HG02840 (cell line): ENCODE results near the gene DLEU7.

Experiments used
- ATAC-seq: cut with Tn5 transposase; IDR thresholded peaks from one replicate; pipeline ENCODE4 v1.9.1; 2021; ENCODE audit warnings: mild to moderate bottlenecking, moderate library complexity, moderate number of reproducible peaks; ENCODE audit not compliant: unreplicated experiment, low FRiP score

DLEU7 gene

DNA sequence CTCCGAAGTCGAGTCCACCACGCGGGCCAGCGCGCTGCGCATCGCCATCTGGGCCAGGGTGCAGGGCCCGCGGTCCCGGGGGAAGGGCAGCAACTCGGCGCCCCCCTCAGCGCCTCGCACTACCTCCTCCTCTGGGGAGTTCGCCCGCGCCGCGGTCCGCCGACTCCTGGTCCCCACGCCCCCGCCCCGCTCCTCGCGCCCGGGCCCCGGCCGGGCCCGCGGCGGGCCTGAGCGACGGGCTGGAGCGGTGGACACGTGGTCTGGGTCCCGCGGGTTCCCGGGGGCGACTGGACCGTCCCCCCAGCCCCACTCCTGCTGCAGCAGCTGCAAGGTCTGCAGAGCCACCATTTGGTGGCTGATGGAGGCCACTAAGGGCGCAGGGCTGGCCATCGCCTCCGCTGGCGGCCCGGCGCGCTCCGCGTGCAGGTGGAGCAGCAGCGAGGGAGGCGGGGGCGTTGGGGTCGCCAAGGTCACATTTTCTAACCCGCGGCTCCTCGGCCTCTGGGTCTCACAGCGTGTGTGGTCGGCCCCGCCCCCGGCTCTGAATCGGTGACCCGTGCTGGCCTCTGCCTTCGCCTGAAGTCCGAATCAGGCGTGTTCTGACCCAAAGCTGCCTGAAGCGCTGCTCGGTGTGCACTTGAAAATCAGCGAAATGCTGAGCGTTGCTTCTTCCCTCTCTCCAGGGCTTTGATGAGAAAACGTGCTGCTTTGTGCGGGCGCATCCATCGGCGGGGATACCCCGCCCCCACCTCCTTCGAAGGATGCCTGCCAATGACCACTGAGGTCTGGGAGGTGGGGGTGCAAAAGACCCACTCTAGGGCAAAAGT lies at the start of gene DLEU7:
Gene DLEU7, minus strand, starts transcription at position 436 of the 827 bp plus-strand sequence. Its CDS starts 46 bp downstream, at position 390.
- ATAC-seq: no peak

DNA sequence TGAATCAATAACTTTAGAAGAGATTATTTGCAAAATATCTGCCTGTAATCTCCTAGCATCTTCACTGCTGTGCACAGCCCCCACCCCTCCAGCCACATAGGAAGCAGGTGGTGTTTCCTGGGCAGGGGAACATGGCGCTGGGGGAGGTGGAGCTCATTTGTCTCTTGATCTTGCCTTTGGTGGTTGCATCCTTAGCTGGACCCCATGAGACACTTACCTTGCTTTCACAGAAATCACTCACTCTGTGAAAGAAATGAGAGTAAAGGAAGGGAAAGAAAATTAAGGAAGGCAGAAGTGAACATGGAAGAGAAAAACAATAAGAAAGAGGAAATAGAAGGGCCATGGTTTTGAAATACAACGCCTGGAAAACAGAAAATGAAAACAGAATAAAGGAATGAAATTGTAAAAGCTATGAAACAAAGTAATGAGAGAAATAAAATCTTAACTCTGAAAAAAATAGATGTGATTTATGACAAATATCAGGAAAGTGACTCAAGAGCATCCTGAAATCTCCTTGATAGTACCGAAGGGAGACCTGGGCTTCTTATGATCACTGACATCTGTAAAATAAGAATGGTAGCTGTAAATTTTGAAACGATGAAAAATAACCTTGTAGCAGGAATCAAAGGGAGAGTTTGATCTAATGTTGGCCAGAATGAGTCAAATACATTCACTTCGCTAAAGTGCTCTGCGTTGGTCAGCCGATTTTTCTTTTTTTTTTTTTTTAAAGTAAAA lies 48.9 kb upstream of the DLEU7 start:
- no peak for ATAC-seq

DNA sequence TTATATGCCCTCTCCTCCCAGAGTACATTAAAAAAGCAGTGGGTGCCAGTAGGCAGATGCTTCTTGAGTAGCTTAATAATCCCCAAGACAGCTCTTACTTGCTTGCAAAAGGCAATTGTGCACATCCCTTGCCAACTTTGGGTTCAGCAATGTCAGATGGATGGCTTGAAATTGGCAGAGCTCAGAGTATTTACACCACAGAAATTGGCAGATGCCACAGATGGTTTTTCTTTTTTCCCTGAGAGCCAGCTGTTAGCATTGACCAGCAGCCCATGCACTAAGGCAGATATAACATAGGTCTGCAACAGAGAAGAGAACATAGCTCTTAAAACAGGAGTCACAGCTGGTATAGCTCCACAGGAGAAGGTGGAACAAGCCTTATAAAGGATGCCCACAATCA lies 47.7 kb upstream of the DLEU7 start:
- no peak for ATAC-seq

DNA sequence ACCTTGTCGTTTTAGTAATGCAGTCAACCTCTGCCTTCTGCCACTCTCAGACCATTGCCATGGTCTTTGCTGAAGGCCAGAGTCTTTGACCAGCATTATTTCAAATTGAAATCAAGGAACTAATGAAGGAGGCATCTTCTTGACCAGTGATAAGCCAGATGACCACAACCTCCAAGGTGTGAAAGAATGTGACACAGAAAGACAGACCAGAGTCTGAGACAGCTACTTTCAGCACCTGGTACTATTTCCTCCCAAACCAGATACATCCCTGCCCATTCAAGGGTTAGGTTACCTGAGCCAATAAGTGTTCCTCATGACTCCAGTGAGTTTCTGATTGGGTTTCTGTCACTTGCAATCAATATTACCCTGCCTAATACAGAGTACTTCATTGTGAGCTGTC lies 45.8 kb upstream of the DLEU7 start:
- no peak for ATAC-seq

DNA sequence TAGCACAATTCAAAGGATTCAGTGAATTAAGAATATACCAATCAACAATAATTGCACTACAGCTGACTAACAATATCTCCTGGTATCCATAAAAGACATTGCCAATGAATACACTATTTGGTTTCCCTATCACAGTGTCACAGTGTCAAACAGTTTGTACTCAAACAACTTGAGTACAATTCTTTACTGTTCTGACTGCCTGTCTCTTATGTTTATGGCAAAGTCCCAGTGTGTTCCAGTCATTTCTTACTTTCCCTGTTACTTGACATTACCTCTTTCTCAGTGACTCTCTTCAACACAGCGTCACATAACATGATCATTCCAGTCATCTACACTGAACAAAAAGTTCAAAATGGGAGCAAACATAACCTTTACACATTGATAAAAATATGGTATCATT lies 44.9 kb upstream of the DLEU7 start:
- no peak for ATAC-seq

DNA sequence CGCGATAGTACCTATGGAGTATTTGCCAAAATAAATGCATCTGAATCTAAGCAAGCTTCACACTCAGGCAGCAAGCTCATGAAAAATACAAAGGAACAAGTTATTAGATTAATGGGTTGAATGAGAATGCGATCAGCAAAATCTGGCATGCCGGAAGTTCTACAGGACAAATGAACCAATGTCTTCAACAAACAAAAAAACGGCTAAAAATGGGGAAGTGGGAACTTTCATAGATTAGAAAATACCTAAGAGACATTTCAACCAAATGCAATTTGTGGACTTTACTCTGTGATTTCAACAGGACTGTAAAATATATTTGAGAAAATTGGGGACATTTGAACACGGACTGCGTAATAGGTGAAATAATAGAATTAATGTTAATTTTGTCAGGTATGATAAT lies 43.7 kb upstream of the DLEU7 start:
- no peak for ATAC-seq

DNA sequence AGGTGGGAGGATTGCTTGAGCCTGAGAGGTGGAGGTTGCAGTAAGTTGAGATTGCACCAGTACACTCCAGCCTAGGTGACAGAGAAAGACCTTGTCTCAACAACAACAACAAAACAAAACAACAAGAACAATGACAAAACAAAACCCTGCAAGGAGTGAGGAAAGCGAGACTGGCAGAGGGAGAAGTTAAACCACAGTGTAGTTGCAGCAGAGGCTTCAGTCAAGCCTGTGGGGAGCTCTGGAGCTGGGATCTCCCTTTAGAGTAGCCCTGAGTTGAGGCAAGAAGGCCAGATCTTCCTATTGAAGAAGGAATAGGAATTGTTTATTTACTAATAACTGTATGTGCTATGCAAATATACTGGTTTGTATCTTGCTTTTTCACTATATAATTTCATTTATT lies 40.8 kb upstream of the DLEU7 start:
- no peak for ATAC-seq

DNA sequence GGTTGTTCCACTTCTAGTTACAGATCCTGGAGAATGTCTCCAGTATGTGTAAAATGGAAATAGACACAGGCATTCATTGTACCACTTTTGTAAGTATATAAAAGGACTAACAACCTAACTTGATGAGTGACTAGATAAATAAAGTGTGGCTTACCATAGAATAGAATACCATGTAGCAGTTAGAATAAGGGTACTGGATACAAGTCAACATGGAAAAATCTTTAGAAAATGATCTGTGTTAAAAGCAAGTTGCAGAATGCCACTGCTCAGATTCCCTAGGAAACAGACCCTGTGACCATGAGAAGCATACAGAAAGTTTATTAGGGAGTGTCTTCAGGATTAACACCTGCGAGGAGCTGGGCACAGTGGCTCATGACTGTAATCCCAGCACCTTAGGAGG lies 40.2 kb upstream of the DLEU7 start:
- ATAC-seq: no peak

DNA sequence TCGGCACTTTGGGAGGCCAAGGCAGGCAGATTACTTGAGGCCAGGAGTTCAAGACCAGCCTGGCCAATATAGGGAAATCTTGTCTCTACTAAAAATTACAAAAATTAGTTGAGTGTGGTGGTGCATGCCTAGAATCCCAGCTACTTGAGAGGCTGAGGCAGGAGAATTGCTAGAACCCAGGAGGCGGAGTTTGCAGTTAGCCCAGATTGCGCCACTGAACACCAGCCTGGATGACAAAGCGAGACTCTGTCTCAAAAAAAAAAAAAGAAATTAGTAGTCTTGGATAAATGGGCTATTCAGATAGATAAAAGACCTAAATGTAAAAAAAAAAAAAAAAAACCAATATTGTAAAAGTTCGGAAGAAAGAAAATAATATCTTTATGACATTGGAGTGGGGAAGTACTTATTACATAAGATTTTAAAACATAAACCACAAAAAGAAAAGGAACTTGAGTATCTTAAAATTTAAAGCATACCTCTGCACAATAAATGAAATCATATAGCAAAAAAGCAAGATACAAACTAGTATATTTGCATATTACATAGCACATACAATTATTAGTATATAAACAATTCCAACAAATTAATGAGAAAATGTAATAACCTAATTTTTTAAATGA lies 39.4 kb upstream of the DLEU7 start:
- no peak for ATAC-seq

DNA sequence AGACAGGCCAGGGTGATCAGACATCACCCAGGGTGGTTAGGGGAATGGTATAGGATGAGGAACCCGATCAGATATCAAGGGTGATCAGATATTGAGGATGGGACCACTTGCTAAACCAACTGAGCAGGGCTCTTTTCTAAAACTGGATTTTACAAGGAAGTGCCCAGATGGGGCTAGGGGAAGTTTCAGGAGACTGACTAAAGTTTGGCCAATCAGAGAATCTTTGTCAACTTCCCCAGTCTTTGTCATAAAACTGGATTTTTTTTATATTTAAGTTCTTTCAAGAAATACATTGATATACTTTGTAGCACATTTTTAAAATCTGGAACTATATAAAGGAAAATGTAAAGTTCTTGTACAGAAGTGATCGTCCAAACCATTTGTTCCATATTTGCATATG lies 30.5 kb upstream of the DLEU7 start:
- no peak for ATAC-seq

DNA sequence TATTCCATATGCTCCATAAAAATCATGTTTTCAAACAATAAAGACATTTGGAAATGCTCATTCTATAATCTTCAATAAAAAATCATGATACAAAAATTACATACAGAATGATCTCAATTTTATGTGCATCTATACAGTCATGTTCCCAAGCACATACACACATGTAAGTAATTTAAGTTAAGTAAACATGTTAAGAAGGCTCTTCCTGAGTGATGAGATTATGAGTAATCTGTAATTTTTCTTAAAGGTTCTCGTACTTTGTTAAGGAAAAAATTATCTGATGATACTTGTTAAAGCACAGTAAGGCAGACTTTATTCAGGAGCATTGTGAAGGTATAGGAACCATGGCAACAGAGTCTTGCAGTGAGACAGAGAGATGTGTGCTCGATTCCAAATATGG lies 30.0 kb upstream of the DLEU7 start:
- no peak for ATAC-seq

DNA sequence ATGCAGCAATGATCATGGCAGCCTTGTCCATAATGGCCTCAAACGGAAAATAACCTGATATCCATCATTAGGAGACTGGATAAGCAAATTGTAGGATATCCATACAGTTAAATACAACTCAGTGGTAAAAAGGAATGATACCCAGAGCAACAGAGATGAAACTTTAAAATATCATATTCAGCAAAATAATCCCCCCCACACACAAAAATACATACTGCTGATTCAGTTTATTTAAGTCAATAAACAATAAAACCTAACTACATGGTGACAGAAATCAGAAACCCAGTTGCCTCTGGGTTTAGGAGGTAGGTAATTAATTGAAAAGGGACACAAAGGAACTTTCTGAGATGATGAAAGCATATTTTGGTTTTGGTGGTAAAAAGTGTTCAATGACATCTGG lies 27.9 kb upstream of the DLEU7 start:
- no peak for ATAC-seq

DNA sequence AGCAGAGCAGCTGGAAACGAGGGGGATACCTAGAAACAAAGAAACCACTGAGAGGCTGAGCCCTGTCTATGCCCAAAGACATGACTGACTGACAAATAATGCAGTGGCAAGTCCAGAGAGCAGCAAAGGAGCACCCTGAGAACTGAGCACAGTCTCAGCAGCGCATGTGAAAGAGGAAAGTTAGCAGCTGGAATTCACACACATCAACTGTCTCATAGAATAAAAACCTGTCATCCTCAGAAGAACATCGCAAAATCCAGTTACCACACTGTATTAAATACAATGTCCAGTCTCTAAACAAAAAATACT lies 24.1 kb upstream of the DLEU7 start:
- ATAC-seq: no peak

DNA sequence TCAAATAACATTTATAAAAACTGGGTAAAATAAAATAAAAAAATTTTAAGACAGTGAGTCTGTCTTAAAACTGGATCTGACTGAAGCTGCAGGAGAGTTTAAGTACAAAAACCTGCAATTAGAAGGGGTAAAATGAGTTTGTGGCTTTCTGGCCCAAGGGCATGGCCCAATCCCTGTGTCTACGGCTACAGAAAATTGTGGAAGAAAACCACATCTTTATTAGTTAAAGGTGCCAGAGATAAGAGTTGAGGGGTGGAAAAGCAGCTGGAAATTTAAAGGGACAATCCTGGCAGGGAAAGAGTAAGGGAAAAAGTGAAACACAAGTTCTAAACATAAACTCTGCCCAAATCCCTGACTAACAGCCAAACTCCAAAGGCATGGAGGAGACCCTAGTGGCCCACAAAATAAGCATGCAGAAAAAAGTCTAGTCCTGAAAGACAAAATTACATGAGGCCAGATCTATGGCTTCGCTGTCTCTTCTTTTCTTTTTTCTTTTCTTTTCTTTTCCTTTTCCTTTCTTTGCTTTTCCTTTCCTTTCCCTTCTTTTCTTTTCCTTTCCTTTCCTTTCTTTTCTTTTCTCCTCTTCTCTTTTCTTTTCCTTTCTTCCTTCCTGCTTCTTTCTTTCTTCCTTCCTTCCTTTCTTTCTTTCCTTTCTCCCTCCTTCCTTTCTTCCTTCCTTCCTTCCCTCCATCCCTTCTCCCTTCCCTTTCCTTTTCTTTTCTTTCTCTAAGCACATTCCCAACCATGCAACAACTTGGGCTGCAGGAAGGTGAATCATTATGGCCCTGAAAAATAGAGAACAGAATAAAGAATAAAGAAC lies 23.5 kb upstream of the DLEU7 start:
- no peak for ATAC-seq

DNA sequence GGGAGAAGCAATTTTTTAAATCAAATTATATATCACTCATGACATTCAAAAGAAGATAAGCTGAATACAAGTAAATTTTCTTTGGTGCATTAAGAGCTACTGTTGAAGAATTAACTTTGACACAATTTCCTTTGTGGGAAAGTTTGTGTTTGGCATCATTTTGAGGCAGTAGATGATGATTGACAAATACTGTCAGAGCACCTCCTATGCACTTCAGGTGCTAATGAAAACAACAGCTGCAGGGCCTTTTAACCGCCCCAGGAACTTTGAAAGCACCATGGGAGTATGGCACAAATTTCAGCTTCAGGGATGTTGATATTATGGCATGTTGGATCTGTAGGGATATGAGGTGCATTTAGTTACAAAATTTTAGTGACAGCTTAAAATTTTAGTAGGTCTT lies 21.0 kb upstream of the DLEU7 start:
- no peak for ATAC-seq

DNA sequence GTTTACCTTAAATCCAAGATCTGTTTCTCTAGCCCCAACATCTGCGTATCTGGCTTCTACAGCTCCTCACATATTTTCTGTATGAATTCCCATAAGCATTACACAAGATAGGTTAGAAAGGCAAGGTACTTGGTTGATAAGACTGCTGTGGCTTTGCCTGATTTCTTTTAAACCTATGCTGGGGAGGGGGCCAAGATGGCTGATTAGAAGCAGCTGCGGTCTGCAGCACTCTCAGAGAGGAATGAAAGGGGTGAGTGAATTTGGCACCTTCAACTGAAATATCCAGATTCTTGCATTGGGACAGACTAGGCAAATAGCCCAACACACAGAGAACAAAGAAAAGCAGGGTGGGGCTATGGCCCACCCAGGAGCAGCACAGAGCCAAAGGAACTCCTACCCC lies 12.2 kb upstream of the DLEU7 start:
- no peak for ATAC-seq

DNA sequence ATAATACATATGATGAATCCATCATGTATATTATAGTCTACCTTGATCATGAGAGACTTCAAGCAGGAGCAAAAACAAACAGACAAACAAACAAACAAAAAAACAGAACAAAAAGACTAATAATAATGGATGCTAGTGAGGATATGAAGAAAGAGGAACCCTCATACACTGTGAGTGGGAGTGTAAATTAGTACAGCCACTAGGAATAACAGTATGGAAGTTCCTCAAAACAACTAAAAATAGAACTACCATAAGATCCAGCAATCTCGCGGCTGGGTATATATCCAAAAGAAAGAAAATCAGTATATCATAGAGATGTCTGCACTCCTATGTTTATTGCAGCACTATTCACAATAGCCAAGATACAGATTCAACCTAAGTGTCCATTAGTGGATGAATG lies 7.0 kb upstream of the DLEU7 start:
- no peak for ATAC-seq

DNA sequence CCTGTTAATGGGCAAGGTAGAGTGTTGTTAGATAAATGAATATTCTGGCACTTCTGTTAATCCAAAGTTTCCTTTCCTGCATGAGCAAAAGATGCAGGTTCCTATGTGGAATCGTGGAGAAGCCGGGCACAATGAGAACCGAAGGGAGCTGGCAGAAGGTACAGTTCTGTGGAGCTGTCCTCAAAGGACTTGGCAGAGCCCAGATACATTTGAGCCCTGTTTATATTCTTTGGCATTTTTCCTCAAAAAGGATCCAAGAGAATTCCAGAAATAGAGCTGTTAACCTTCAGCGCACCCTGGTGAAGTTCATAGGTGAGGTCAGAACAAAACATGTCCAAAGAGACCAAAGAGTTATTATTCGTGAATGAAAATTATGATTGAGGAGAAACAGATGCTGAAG lies 4.0 kb upstream of the DLEU7 start:
- ATAC-seq: no peak

DNA sequence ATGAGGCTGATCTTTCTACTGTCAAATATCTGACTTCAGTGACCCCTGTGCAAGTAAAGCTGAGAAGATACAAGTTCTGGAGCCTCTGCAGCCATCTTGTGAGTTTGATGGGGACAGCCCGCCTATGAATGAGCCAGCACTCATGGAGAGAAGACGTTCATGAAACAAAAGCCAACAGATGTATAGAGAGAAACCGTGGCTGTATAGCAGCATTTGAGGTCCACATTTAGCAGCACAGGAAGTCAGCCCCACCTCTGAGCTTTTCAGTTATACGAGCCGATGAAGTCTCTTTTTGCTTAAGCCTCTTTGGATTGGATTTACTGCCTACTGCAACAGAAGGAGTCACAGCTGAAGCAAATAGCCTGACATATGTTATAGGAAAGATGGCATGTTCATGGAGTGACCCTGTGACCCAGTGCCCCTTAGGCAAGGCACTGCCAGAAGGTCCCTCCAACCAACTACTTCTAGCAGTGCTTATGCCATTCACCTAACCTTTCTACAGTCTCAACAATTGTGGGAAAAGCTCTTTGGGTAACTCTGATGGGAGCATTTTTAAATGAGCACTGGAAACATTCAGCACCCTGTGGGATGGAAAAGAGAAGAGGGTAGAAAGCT lies 3.5 kb upstream of the DLEU7 start:
- no peak for ATAC-seq

DNA sequence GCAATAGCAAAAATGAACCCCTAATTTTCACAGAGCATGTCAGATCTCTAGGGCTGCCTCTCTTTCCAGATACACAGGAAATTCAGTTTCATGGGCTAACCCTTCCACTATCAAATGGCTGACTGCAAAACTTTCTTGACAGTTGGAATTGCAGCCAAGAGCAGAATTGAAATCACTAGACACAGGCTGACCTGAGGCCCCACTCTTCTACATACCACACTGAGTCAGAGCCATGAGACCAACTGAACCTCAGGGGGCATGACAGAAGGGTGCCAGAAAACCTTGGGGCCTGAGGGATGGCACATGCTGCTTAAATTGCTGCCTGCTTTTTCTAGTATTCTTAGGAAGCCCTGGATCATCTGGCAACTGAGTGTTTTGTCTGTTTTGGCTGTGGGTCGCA lies 1.7 kb upstream of the DLEU7 start:
- ATAC-seq: no peak
